GM11168 (cell line): ENCODE measurements around the gene VTA1.
"Not testable (repeated sequence)": the region's sequence is repeated elsewhere in the genome, so short reads cannot be mapped to it uniquely, and the experiment has no call there.

Source experiments
- in situ Hi-C: fragments of 300-500 bp; cut with MboI; formaldehyde crosslinking; loops from one replicate; pipeline ENCODE4 v1.12.0; 2022; ENCODE audit warnings: low sequenced_read_pairs; ENCODE audit not compliant: unreplicated experiment

The VTA1 gene

GRCh38 chr6:142218446-142218845 lies 71.4 kb downstream of the VTA1 start:
- in situ Hi-C loops = no loop called here

- in situ Hi-C loops = no loop called here
These were observed 75.0 kb downstream of the VTA1 start for GRCh38 chr6:142222022-142222421.

- in situ Hi-C loops = no loop called here
These were observed 76.9 kb downstream of the VTA1 start for GRCh38 chr6:142223938-142224337.

- in situ Hi-C loops = no loop called here
These were observed 78.1 kb downstream of the VTA1 start for GRCh38 chr6:142225115-142225514.

- in situ Hi-C loops = no loop called here
These were observed 78.5 kb downstream of the VTA1 start for GRCh38 chr6:142225552-142225951.

- in situ Hi-C loops = no loop called here
These were observed 79.7 kb downstream of the VTA1 start for GRCh38 chr6:142226731-142227130.

- in situ Hi-C loops = not testable (repeated sequence)
These were observed 82.6 kb downstream of the VTA1 start for GRCh38 chr6:142229518-142230270.

GRCh38 chr6:142232206-142233044 lies 85.4 kb downstream of the VTA1 start:
- in situ Hi-C loops = not testable (repeated sequence)

GRCh38 chr6:142233945-142234682 lies 87.1 kb downstream of the VTA1 start:
- in situ Hi-C loops = no loop called here

- in situ Hi-C loops = no loop called here
These were observed 88.2 kb downstream of the VTA1 start for GRCh38 chr6:142235272-142235671.

GRCh38 chr6:142235791-142236190 lies 88.7 kb downstream of the VTA1 start:
- in situ Hi-C loops = no loop called here

GRCh38 chr6:142236691-142237090 lies 89.6 kb downstream of the VTA1 start:
- in situ Hi-C loops = no loop called here

- in situ Hi-C loops = no loop called here
These were observed 91.8 kb downstream of the VTA1 start for GRCh38 chr6:142238881-142239280.

- in situ Hi-C loops = no loop called here
These were observed 93.1 kb downstream of the VTA1 start for GRCh38 chr6:142240179-142240578.

- in situ Hi-C loops = no loop called here
These were observed 94.0 kb downstream of the VTA1 start for GRCh38 chr6:142241061-142241460.

- in situ Hi-C loops = no loop called here
These were observed 95.2 kb downstream of the VTA1 start for GRCh38 chr6:142242269-142242668.

GRCh38 chr6:142246960-142247359 lies 99.9 kb downstream of the VTA1 start:
- in situ Hi-C loops = no loop called here

GRCh38 chr6:142249266-142249665 lies 102.2 kb downstream of the VTA1 start:
- in situ Hi-C loops = no loop called here

GRCh38 chr6:142251930-142252445 lies 104.9 kb downstream of the VTA1 start:
- in situ Hi-C loops = no loop called here

- in situ Hi-C loops = no loop called here
These were observed 107.5 kb downstream of the VTA1 start for GRCh38 chr6:142254513-142254912.

GRCh38 chr6:142255785-142256184 lies 108.7 kb downstream of the VTA1 start:
- in situ Hi-C loops = no loop called here
